K562 (cell line): ENCODE data around the gene HOPX. TPM values are rescaled to one million over a fixed set of nuclear protein-coding genes. Genes with fewer than 3 reads are reported as not detected.

Experiments
- ATF4 ChIP-seq: fragments of 450-650 bp; formaldehyde crosslinking; IDR thresholded peaks from 2 replicates; pipeline ENCODE4 v1.4.0; 2022; ENCODE audit warnings: mild to moderate bottlenecking, moderate library complexity
- CCNT2 ChIP-seq: IDR thresholded peaks from 2 replicates; pipeline ENCODE4 v1.6.1; 2011; ENCODE audit warnings: borderline replicate concordance, low read depth, mild to moderate bottlenecking, moderate library complexity, mixed read lengths, low read length; ENCODE audit not compliant: insufficient read length; ENCODE audit errors: extremely low read depth
- PHB2 ChIP-seq: fragments of 450-650 bp; IDR thresholded peaks from 2 replicates; pipeline ENCODE4 v1.6.1; 2017; ENCODE audit warnings: low read depth
- polyA plus RNA-seq, 8 experiments: library from polyadenylated mRNA; depleted of rRNA in 4 of 8; stranded (reverse) in 5 of 8; unstranded in 3 of 8; fragments of >200 nt; fragmentation: Nextera tagmentation in 2 of 8; fragmentation: Illumina TruSeq in 1 of 8; extraction: Ambion mirVana in 2 of 8; extraction: Trizol in 1 of 8; gene quantifications; 2 replicates each; pipeline versions ENCODE4 v1.2.1 to v1.2.3, GENCODE V29; 2011 to 2014; ENCODE audit warnings: inconsistent platforms in 1 of 8, missing spikeins in 1 of 8
- total RNA-seq, 7 experiments: library from RNA; depleted of rRNA in 6 of 7; stranded (reverse); fragments of >200 nt in 6 of 7; fragmentation: Illumina TruSeq in 2 of 7; extraction: Trizol in 2 of 7; gene quantifications; 2 replicates each; pipeline versions ENCODE4 v1.2.1 to v1.2.3, GENCODE V29; 2011 to 2021; ENCODE audit warnings: low replicate concordance in 1 of 7
- TF ChIP-seq, protein P1 (sequence below): fragments of 450-650 bp; IDR thresholded peaks from 2 replicates; pipeline ENCODE4 v1.6.1; 2016; ENCODE audit warnings: mild to moderate bottlenecking, moderate library complexity

Gene HOPX
- total and polyA plus RNA-seq, 9 of the 15 experiments (the other 6 are each of a cell fraction or from before 2014, with no cell fraction given): 0.24 TPM; not detected in 8

- TF ChIP-seq, protein P1, sequence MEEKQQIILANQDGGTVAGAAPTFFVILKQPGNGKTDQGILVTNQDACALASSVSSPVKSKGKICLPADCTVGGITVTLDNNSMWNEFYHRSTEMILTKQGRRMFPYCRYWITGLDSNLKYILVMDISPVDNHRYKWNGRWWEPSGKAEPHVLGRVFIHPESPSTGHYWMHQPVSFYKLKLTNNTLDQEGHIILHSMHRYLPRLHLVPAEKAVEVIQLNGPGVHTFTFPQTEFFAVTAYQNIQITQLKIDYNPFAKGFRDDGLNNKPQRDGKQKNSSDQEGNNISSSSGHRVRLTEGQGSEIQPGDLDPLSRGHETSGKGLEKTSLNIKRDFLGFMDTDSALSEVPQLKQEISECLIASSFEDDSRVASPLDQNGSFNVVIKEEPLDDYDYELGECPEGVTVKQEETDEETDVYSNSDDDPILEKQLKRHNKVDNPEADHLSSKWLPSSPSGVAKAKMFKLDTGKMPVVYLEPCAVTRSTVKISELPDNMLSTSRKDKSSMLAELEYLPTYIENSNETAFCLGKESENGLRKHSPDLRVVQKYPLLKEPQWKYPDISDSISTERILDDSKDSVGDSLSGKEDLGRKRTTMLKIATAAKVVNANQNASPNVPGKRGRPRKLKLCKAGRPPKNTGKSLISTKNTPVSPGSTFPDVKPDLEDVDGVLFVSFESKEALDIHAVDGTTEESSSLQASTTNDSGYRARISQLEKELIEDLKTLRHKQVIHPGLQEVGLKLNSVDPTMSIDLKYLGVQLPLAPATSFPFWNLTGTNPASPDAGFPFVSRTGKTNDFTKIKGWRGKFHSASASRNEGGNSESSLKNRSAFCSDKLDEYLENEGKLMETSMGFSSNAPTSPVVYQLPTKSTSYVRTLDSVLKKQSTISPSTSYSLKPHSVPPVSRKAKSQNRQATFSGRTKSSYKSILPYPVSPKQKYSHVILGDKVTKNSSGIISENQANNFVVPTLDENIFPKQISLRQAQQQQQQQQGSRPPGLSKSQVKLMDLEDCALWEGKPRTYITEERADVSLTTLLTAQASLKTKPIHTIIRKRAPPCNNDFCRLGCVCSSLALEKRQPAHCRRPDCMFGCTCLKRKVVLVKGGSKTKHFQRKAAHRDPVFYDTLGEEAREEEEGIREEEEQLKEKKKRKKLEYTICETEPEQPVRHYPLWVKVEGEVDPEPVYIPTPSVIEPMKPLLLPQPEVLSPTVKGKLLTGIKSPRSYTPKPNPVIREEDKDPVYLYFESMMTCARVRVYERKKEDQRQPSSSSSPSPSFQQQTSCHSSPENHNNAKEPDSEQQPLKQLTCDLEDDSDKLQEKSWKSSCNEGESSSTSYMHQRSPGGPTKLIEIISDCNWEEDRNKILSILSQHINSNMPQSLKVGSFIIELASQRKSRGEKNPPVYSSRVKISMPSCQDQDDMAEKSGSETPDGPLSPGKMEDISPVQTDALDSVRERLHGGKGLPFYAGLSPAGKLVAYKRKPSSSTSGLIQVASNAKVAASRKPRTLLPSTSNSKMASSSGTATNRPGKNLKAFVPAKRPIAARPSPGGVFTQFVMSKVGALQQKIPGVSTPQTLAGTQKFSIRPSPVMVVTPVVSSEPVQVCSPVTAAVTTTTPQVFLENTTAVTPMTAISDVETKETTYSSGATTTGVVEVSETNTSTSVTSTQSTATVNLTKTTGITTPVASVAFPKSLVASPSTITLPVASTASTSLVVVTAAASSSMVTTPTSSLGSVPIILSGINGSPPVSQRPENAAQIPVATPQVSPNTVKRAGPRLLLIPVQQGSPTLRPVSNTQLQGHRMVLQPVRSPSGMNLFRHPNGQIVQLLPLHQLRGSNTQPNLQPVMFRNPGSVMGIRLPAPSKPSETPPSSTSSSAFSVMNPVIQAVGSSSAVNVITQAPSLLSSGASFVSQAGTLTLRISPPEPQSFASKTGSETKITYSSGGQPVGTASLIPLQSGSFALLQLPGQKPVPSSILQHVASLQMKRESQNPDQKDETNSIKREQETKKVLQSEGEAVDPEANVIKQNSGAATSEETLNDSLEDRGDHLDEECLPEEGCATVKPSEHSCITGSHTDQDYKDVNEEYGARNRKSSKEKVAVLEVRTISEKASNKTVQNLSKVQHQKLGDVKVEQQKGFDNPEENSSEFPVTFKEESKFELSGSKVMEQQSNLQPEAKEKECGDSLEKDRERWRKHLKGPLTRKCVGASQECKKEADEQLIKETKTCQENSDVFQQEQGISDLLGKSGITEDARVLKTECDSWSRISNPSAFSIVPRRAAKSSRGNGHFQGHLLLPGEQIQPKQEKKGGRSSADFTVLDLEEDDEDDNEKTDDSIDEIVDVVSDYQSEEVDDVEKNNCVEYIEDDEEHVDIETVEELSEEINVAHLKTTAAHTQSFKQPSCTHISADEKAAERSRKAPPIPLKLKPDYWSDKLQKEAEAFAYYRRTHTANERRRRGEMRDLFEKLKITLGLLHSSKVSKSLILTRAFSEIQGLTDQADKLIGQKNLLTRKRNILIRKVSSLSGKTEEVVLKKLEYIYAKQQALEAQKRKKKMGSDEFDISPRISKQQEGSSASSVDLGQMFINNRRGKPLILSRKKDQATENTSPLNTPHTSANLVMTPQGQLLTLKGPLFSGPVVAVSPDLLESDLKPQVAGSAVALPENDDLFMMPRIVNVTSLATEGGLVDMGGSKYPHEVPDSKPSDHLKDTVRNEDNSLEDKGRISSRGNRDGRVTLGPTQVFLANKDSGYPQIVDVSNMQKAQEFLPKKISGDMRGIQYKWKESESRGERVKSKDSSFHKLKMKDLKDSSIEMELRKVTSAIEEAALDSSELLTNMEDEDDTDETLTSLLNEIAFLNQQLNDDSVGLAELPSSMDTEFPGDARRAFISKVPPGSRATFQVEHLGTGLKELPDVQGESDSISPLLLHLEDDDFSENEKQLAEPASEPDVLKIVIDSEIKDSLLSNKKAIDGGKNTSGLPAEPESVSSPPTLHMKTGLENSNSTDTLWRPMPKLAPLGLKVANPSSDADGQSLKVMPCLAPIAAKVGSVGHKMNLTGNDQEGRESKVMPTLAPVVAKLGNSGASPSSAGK: no peak
- TF ChIP-seq CCNT2 (no peak), ATF4 (CRISPR knock-in tag) (no peak), PHB2 (no peak)
Measured at GRCh38 chr4:56646341-56646740, 34.8 kb downstream of the HOPX start (continued).
